Activated naive CD8-positive, alpha-beta T cell treated with anti-CD3 and anti-CD28 coated beads, Interleukin-2, amount 50 U/mL, for 16 hours (primary cell): Measurements from ENCODE around the gene PWWP2B.

Experiments used
- DNase-seq: peaks from one replicate; pipeline ENCODE4 v3.0.0-alpha.2; 2020; ENCODE audit warnings: low read depth, low spot score

The PWWP2B gene

GRCh38 chr10:132397036-132397541, at the start of gene PWWP2B:
Gene PWWP2B, plus strand, starts transcription at chr10:132397200. Its CDS starts 27 bp downstream, at chr10:132397227.
- DNase-seq, result peak; percentile 25

- DNase-seq, result no peak
Measured at GRCh38 chr10:132347211-132347930, 49.6 kb upstream of the PWWP2B start.

GRCh38 chr10:132347931-132348267, 49.1 kb upstream of the PWWP2B start:
- DNase-seq, result no peak

GRCh38 chr10:132349766-132350165, 47.2 kb upstream of the PWWP2B start:
- no peak for DNase-seq

- no peak for DNase-seq
Measured at GRCh38 chr10:132350391-132350790, 46.6 kb upstream of the PWWP2B start.

- no peak for DNase-seq
Measured at GRCh38 chr10:132350946-132351345, 46.1 kb upstream of the PWWP2B start.

GRCh38 chr10:132351611-132352010, 45.4 kb upstream of the PWWP2B start:
- no peak for DNase-seq

GRCh38 chr10:132352462-132353308, 44.3 kb upstream of the PWWP2B start:
- DNase-seq, result peak; percentile 57

GRCh38 chr10:132353456-132354355, 43.3 kb upstream of the PWWP2B start:
- no peak for DNase-seq

GRCh38 chr10:132354356-132355094, 42.5 kb upstream of the PWWP2B start:
- DNase-seq, result no peak

GRCh38 chr10:132355297-132355696, 41.7 kb upstream of the PWWP2B start:
- DNase-seq, result no peak

- DNase-seq, result no peak
Measured at GRCh38 chr10:132355754-132356153, 41.2 kb upstream of the PWWP2B start.

GRCh38 chr10:132356621-132357195, 40.3 kb upstream of the PWWP2B start:
- no peak for DNase-seq

- DNase-seq, result no peak
Measured at GRCh38 chr10:132357286-132358058, 39.5 kb upstream of the PWWP2B start.

- DNase-seq, result no peak
Measured at GRCh38 chr10:132359305-132360040, 37.5 kb upstream of the PWWP2B start.

- DNase-seq, result no peak
Measured at GRCh38 chr10:132360766-132361447, 36.1 kb upstream of the PWWP2B start.

- no peak for DNase-seq
Measured at GRCh38 chr10:132361581-132362101, 35.4 kb upstream of the PWWP2B start.

- DNase-seq, result no peak
Measured at GRCh38 chr10:132362151-132362611, 34.8 kb upstream of the PWWP2B start.
